ENCODE measurements around the gene FGF19.

FGF19 gene

GRCh38 chr11:69667619-69668604, 35.9 kb downstream of the FGF19 start:
- no peak for FAIRE-seq

GRCh38 chr11:69666752-69667536, 36.9 kb downstream of the FGF19 start:
- FAIRE-seq = no peak

- FAIRE-seq = no peak
These were observed 37.6 kb downstream of the FGF19 start for GRCh38 chr11:69666261-69666660.

- no peak for FAIRE-seq
These were observed 38.2 kb downstream of the FGF19 start for GRCh38 chr11:69665669-69666068.

- FAIRE-seq = no peak
These were observed 38.9 kb downstream of the FGF19 start for GRCh38 chr11:69664901-69665300.

GRCh38 chr11:69664103-69664775, 39.6 kb downstream of the FGF19 start:
- no peak for FAIRE-seq

DNA sequence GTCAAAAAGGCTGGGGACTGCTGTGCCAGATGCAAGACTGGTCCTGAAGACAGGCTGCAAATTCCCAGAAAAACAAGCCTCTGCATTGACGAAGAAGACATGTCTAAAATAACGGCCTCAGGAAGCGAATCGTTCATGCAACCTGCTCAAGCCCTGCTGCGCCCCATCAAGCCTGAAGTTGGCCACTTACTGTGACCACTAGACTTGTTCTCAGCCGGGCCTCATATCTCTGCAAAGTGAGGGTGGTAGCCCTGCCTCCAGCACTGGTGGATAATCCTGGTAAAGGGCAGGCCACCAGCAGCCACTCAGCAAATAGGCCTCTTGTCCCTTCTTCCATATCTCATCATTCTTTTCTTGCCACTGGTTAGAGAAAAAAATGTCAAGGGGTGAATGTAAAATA, 40.5 kb downstream of the FGF19 start:
- FAIRE-seq = no peak

GRCh38 chr11:69662806-69663205, 41.0 kb downstream of the FGF19 start:
- FAIRE-seq = no peak

- no peak for FAIRE-seq
These were observed 41.7 kb downstream of the FGF19 start for GRCh38 chr11:69662021-69662698.

DNA sequence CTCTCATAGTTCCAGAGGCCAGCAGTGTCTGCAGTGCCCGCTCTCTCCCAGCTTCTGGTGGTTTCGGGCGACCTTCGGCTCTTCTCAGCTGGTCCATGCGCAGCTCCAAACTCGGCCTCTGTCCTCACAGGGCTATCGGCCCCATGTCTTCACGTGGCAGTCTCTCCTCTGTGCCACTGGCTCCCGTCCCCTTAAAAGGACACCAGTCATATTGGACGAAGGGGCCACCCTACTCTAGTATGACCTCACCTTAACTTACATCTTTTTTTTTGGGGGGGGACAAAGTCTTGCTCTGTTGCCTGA, 42.5 kb downstream of the FGF19 start:
- FAIRE-seq = no peak

DNA sequence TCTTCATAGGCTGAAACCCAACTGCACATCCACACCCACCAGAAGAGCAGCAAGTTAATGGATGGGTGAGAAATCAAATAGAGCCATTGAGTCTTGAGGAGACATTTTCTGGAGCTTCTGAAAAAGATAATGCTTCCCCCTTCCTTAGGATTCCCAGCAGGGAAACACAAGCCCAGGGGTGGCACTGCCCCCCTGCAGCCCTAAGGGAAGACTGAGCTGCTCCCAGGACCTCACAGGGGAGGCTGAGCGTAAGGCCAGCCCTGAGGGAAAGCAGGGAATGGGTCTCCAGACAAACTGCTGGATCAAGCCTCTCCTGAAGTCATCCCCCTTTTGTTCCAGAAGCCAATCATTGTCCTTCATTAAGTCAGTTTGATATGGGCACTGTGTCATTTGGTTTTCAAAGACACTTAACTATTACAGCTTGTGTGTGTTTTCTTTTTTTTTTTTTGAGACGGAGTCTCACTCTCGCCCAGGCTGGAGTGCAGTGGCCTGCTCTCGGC, 43.8 kb downstream of the FGF19 start:
- no peak for FAIRE-seq

DNA sequence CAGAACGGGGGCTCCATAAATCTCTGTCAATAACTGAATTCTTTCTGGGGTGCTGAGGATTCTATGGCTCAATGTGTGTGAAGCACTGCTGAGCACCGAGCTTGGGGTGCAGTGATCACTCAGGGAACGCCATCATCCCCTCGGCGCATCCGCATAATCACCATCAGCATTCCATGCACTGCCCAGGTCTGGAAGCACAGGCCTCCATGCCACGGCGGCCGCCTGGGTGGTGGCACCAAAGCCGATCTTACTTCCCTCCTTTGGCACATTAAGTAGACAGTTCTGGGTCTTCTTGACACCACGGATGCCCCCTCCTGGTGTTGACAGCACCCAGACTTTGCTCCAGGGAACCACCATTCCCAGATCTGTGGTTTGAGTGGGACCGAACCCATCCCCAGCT, 44.2 kb downstream of the FGF19 start:
- FAIRE-seq = no peak

DNA sequence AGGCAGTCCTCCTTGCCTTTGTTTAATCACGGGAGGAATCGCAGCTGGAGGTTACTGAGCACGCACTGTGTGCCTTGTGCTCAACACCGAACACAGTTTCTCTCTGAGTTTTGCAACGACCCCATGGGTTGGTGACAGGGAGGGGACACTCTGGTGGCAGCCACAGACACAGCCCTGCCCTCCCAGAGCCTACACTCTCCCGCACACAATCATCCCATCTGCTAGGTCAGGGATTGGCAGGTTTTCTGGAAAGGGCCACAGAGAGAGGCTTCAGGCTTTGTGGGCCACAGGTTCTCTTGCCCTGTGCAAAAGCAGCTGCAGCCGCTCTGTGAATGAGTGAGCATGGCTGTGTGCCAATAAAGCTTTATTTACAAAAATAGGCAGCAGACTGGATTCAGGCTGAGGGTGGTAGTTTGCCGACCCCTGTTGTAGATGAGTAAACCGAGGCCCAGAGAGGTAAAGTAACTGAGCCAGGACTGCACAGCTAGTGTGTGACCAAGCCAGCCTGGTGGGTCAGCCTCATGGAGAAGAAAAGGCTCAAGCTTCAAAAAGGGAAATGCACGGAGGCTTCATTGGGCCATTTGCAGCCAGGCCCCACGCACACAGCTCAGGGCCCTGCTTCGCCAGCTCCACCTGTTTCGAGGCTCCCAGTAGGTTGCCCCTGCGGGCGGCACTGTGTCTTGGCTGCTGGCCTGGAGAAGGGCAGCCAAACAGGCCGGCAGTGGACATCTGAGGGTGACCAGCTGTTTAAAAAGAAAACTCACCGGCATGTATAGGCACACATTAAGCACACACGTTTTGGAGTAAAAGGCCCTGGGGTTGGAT, 45.0 kb downstream of the FGF19 start:
- FAIRE-seq = no peak

DNA sequence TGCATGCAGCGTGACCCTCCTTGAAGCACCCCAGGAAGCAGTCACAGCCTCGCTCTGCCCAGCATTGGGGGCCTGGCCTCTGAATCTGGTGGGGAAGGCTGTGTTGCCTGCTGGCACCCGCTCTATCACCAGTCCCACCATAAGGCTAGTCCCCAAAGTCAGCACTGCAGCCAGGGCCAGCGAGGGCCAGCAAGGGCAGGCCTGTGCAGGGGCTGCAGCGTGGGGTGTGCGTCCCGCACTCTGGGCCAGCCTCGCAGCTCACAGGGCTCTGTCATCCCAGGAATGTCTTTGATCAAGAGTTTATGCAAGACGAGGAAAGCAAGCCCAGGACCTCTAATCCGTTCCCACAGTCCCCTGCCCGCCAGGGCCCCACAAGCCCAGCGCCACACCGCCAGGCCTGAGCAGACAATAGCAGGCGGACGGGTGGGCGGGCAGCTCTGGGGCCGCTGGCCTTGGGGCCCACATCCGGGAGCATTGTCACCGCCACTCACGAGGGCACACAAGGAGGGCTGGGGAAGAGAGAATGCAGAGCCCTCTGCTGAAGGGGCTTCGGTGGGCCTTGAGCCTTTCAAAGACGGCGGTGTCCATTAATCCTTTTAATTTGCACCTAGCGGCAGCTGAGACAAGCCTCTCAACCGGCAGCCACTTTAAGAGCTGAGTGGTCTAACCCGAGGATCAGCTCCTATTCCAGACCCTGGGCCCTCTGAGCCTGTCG, 45.8 kb downstream of the FGF19 start:
- no peak for FAIRE-seq

GRCh38 chr11:69657456-69657910, 46.3 kb downstream of the FGF19 start:
- FAIRE-seq = no peak

DNA sequence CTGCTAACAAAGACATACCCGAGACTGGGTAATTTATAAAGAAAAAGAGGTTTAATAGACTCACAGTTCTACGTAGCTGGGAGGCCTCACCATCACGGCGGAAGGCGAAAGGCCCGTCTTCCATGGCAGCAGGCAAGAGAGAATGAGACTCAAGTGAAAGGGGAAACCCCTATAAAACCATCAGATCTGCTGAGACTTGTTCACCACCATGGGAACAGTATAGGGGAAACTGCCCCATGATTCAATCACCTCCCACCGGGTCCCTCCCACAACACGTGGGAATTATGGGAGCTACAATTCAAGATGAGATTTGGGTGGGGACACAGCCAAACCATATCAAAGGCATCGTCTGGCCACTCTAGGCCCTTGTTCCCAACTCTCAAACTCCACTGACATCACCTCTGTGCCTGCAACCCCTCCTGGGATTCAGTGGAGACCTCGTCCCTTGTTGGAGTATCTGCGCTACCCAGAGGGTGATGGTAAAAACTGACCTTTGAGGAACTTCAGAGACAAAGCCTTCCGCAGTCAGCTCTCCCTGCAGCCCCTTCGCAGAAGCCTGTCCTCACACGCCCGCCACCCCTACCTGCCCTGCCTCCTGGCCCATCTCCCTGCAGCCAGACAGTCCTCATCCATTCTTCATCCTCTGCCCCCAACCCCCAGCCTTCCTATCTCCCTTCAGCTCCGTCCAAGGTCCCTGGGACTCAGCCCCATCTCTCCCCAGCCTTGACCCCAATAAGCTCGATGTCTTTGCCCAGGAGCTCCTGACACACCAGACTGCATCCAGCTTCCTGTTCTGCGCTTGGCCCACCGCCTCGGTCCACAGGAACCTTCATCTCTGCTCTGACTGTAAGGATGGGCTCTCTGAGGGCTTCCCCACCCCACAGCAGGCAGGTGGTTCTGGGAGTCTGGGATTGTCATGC, 47.0 kb downstream of the FGF19 start:
- FAIRE-seq = no peak

DNA sequence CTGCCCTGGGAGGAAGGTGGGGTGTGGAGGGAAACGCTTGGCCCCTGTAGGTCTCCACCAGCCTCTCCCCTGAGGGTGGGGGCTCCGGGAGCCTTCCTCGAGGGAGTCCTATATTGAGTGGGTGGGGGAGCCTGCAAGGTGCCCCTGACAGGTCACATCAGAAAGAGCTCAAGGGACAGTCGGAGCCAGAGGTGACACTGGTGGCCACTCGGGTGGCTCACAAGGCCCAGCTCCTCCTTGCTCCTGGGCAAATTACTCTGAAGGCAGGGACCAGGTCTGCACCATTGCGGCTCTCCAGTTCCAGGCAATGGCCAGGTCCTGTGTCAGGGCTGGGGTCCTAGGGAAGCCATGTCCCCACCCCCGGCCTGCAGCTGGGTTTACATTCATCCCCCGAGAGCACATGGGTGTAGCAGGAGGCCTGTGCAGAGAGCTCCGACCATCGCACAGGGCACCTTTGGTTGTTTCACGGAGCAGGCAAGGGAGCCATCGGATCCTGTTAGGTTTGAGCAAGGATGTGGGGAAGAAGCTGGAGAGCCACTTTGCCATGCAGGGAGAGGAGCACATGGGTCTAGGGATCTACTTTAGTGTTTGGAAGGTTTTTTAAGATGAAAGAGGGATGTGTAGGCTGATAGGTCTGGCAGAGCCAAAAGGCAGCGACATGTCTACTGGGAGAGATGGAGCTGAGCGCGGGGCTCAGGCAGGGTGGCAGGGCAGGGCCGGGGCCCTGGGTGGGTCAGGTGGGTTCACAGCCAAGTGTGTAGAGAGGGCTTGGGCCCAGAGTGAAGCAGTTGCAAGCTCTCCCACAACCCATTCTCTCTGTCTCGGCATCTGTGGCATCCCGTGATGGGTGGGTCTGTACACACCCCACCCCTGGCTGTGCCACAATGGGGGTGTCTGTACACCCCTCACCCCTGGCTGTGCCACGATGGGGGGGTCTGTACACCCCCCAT, 48.1 kb downstream of the FGF19 start:
- no peak for FAIRE-seq

DNA sequence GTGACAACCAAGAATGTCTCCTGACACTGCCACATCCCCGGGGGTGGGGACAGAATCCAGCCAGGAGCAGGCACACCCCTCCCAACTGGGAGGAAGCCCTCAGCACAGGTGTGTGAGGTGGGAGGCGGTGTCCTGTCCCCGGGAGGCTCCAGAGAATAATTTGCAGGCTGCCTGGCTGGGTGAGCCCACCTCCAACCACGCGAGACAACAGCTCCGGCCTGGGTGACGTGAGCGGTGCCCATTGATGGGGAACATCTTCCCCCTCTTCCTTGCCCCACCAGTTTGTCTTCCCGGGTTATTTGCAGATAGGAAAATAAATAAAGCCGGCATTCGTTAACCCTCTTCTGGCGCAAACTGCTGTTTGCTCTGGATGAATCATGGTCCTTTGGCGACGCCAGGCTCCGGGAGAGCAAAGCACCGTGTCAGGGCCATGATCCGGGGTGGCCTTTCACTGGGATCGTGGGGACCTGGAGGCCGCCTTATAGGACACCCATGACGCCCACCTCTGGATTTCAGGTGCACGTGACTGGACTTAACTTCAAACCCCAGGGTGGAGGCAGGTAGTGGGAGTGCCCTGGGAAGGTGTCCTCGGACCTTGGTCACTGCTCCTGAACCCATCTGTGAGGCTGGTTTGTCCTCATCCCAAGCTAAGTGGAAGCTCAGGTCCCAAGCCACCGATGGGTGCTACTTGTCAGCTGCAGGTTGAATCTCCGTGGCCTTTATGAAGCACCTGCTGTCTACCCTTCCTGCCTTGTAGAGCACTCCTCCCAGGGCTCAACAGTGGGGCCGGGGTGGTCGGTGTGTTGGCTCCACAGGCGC, 49.0 kb downstream of the FGF19 start:
- FAIRE-seq = no peak

Measured in colon (tissue), 2 donors.